Activated CD4-positive, alpha-beta memory T cell treated with anti-CD3 and anti-CD28 coated beads for 36 hours (primary cell): Measurements from ENCODE around the gene DYNLT2. TPM values are rescaled to one million over a fixed set of nuclear protein-coding genes. Genes with fewer than 3 reads are reported as not detected.

Experiments
- total RNA-seq, 2 experiments: library from RNA; stranded (reverse); gene quantifications; one replicate each; pipeline ENCODE4 v1.2.3, GENCODE V29; 2021

Gene DYNLT2
- total RNA-seq, 2 experiments from 2014 or later = 2.0 to 2.1 TPM

Other genes starting within 250 kb of the DYNLT2 start
- 10 to 100 TPM; 39.7 to 41.6 TPM for gene WDR27, start 49.5 kb downstream of the DYNLT2 start, total RNA-seq
- gene C6orf120, start 49.4 kb downstream of the DYNLT2 start, total RNA-seq = 10 to 100 TPM; 15.1 to 15.4 TPM
- 10 to 100 TPM; 75.5 to 77.9 TPM for gene PHF10, start 27.1 kb downstream of the DYNLT2 start, total RNA-seq
- 10 to 100 TPM; 23.9 to 24.6 TPM for gene ERMARD, start 50 bp upstream of the DYNLT2 start, total RNA-seq